GM12878 (cell line): ENCODE data around the gene SLC25A15. TPM values are rescaled to one million over a fixed set of nuclear protein-coding genes. Genes with fewer than 3 reads are reported as not detected.

ENCODE experiments used
- ATAC-seq: fragments of 200-7000 bp; cut with Tn5 transposase; 3 replicates; pipeline ENCODE4 v1.9.1; 2020; ENCODE audit warnings: mild to moderate bottlenecking, moderate library complexity
- BruUV-seq: library from RNA; stranded (reverse); fragments of 400-500 nt; replicated peaks from 2 replicates; lab custom pipeline; 2021; lab: Mats Ljungman, UMichigan
- CTCF ChIA-PET: fragments of 300-600 bp; sonication (Branson Sonifier 250); formaldehyde crosslinking; extraction: SDS; loops from one replicate; lab custom pipeline; 2021; ENCODE audit warnings: inconsistent platforms; lab: Yijun Ruan, JAX
- POLR2A ChIA-PET: fragments of 350-600 bp; formaldehyde crosslinking; extraction: SDS; loops from one replicate; lab custom pipeline; 2021; ENCODE audit warnings: inconsistent platforms; lab: Charles Lee
- RAD21 ChIA-PET: fragments of 300-600 bp; sonication (Branson Sonifier 250); formaldehyde crosslinking; loops from one replicate; lab custom pipeline; 2023; ENCODE audit warnings: antibody characterized with exemption; ENCODE audit not compliant: unreplicated experiment; lab: Charles Lee
- SMC1A ChIA-PET: fragments of 300-600 bp; sonication (Branson Sonifier 250); formaldehyde crosslinking; loops from one replicate; lab custom pipeline; 2023; ENCODE audit not compliant: unreplicated experiment, uncharacterized antibody; lab: Charles Lee
- DNase-seq: peaks from one replicate; pipeline ENCODE4 v3.0.0-alpha.2; 2011; ENCODE audit warnings: low read depth, low spot score
- FAIRE-seq: peaks from 3 replicates; lab custom pipeline; 2011; peaks lifted over from hg19 to GRCh38; lab: Jason Lieb, UNC
- H2AFZ ChIP-seq: 2 replicates; pipeline ENCODE4 v1.6.0; 2011; ENCODE audit warnings: low read depth, low read length, control low read depth; ENCODE audit not compliant: control insufficient read depth
- H3K27ac ChIP-seq: 2 replicates; pipeline ENCODE4 v1.5.1; 2011; ENCODE audit warnings: control low read depth; ENCODE audit not compliant: control insufficient read depth, insufficient read depth
- H3K27me3 ChIP-seq, 2 experiments: replicated peaks in 1 of 2; 2 replicates each; pipeline versions ENCODE4 v1.6.0 to v1.6.1; 2011; ENCODE audit warnings: low read length in 1 of 2; ENCODE audit not compliant: control insufficient read depth in 2 of 2, insufficient read depth in 2 of 2
- H3K36me3 ChIP-seq, 2 experiments: 2 replicates each; pipeline ENCODE4 v1.5.1; 2011; ENCODE audit warnings: low read length in 1 of 2; ENCODE audit not compliant: control insufficient read depth in 2 of 2, insufficient read depth in 2 of 2
- H3K4me1 ChIP-seq: 2 replicates; pipeline ENCODE4 v1.6.1; 2011; ENCODE audit warnings: mild to moderate bottlenecking, low read length, moderate library complexity, mixed read lengths; ENCODE audit not compliant: control insufficient read depth, insufficient read depth
- H3K4me2 ChIP-seq: 2 replicates; pipeline ENCODE4 v1.6.0; 2011; ENCODE audit warnings: control low read depth; ENCODE audit not compliant: control insufficient read depth, insufficient read depth
- H3K4me3 ChIP-seq: fragments of 200-600 bp; sonication (generic); 2 replicates; pipeline ENCODE4 v1.5.1; 2016
- H3K79me2 ChIP-seq: 2 replicates; pipeline ENCODE4 v1.6.0; 2011; ENCODE audit warnings: low read length; ENCODE audit not compliant: control insufficient read depth, insufficient read depth
- H3K9ac ChIP-seq: 2 replicates; pipeline ENCODE4 v1.8.0; 2011; ENCODE audit warnings: low read length, control low read depth, mixed read lengths; ENCODE audit not compliant: control insufficient read depth, insufficient read depth
- H3K9me3 ChIP-seq: replicated peaks from 3 replicates; pipeline ENCODE4 v1.5.1; 2011; ENCODE audit warnings: mild to moderate bottlenecking, low read length; ENCODE audit not compliant: control insufficient read depth, insufficient read depth
- H4K20me1 ChIP-seq: 2 replicates; pipeline ENCODE4 v1.6.0; 2011; ENCODE audit not compliant: control insufficient read depth, insufficient read depth
- CEBPZ ChIP-seq: fragments of 150-350 bp; IDR thresholded peaks from 2 replicates; pipeline ENCODE4 v1.6.1; 2016; ENCODE audit warnings: low read depth, low read length
- IRF4 ChIP-seq: IDR thresholded peaks from 2 replicates; pipeline ENCODE4 v1.6.1; 2011; ENCODE audit warnings: low read depth, low read length
- MLLT1 ChIP-seq: fragments of 450-650 bp; IDR thresholded peaks from 2 replicates; pipeline ENCODE4 v1.6.1; 2016; ENCODE audit warnings: mild to moderate bottlenecking
- NR2C1 ChIP-seq: fragments of 450-650 bp; IDR thresholded peaks from 2 replicates; pipeline ENCODE4 v1.6.1; 2017; ENCODE audit warnings: antibody characterized with exemption, mild to moderate bottlenecking, moderate library complexity
- POLR2A ChIP-seq: IDR thresholded peaks from 2 replicates; pipeline ENCODE4 v1.6.1; 2011; ENCODE audit warnings: low read depth, mild to moderate bottlenecking, low read length
- TAF1 ChIP-seq: IDR thresholded peaks from 2 replicates; pipeline ENCODE4 v1.6.1; 2011; ENCODE audit warnings: mild to moderate bottlenecking, low read depth, low read length, borderline replicate concordance
- WGBS: methylation state at CpG from one replicate; pipeline ENCODE4 v1.1.6; 2016; ENCODE audit warnings: low lambda C conversion rate; ENCODE audit not compliant: insufficient replicate concordance, insufficient coverage; ENCODE audit errors: missing lambda C conversion rate; 5-methylcytosine and 5-hydroxymethylcytosine counted together
- in situ Hi-C: fragments of 300-500 bp; cut with MboI; formaldehyde crosslinking; loops from 9 replicates; pipeline ENCODE4 v1.14.3; 2018; ENCODE audit warnings: mixed read lengths
- intact Hi-C: fragments of 100-400 bp; cut with micrococcal nuclease; formaldehyde crosslinking; loops from one replicate; pipeline ENCODE4 v1.14.2; 2022; ENCODE audit not compliant: unreplicated experiment
- polyA plus RNA-seq, 11 experiments: library from polyadenylated mRNA; depleted of rRNA in 4 of 11; unstranded in 6 of 11; stranded (reverse) in 5 of 11; fragments of >200 nt; fragmentation: Nextera tagmentation in 4 of 11; fragmentation: Illumina TruSeq in 1 of 11; extraction: Ambion mirVana in 4 of 11; extraction: Trizol in 1 of 11; gene quantifications; 1 replicate in 1 of 11; 2 replicates in 10 of 11; pipeline versions ENCODE4 v1.2.1 to v1.2.3, GENCODE V29; 2011 to 2016; ENCODE audit warnings: inconsistent platforms in 2 of 11, missing spikeins in 2 of 11, low read depth in 1 of 11
- total RNA-seq, 4 experiments: library from RNA; depleted of rRNA in 3 of 4; stranded (reverse); fragments of >200 nt in 3 of 4; fragmentation: Illumina TruSeq in 1 of 4; extraction: Trizol in 1 of 4; gene quantifications; 2 replicates each; pipeline versions ENCODE4 v1.2.1 to v1.2.3, GENCODE V29; 2013 to 2021

SLC25A15 gene
- total and polyA plus RNA-seq, 10 of the 15 experiments (the other 5 are each of a cell fraction or from before 2014, with no cell fraction given), result 2.7 to 20.6 (median 15.0) TPM

GRCh38 chr13:40798380-40798779, 9.0 kb downstream of the SLC25A15 start:
- H3K4me3 ChIP-seq, result no peak overlapping the region

More at GRCh38 chr13:40798380-40798779, 9.0 kb downstream of the SLC25A15 start:
- Histone ChIP-seq H4K20me1 (no peaks in the 10 kb centered on the region), H3K27me3 (no peaks in the 10 kb centered on the region), H2AFZ (no peak overlapping the region), H3K4me2 (no peak overlapping the region), H3K4me1 (no peaks in the 10 kb centered on the region; the same call in 1 of the 2 replicates), H3K9ac (no peak overlapping the region), H3K36me3 (no peaks in the 10 kb centered on the region; a peak in 1 of 4 replicates), H3K27ac (no peak overlapping the region), H3K9me3 (no peaks in the 10 kb centered on the region), H3K79me2 (no peaks in the 10 kb centered on the region)
- no peak for ATAC-seq
- ChIA-PET CTCF (no interaction called here), SMC1A (interaction anchor here (0.9 kb wide), 1 partner anchor 17 kb away, joined by 3 read pairs; no protein-coding TSS in a partner anchor), RAD21 (no interaction called here), POLR2A (interaction anchor here (1.2 kb wide), 1 partner anchor 9 kb away, joined by 6 read pairs; the partner anchor contains the start of gene SLC25A15)
- 93% methylated on average over 9 of the region's 9 CpGs for WGBS
- in situ Hi-C loops, result no loop called here
- TF ChIP-seq CEBPZ, result no peak
- no peak for TF ChIP-seq MLLT1
- TF ChIP-seq POLR2A, result no peak
- no peak for TF ChIP-seq TAF1
- no peak for TF ChIP-seq NR2C1
- no peak for TF ChIP-seq IRF4
- FAIRE-seq, result no peak
- BruUV-seq, result no TSS peak
- no peak for DNase-seq
- intact Hi-C loops, result no loop called here
